Stimulated activated CD4-positive, alpha-beta T cell treated with anti-CD3 and anti-CD28 coated beads, Interleukin-4, amount 100 ng/mL, for 4 hours (primary cell): ENCODE results near the gene TSC22D4.
"Not testable (repeated sequence)": the region's sequence is repeated elsewhere in the genome, so short reads cannot be mapped to it uniquely, and the experiment has no call there.

Source experiments
- DNase-seq, 2 experiments: peaks; one replicate each; pipeline ENCODE4 v3.0.0-alpha.2; 2020

TSC22D4 gene

DNA sequence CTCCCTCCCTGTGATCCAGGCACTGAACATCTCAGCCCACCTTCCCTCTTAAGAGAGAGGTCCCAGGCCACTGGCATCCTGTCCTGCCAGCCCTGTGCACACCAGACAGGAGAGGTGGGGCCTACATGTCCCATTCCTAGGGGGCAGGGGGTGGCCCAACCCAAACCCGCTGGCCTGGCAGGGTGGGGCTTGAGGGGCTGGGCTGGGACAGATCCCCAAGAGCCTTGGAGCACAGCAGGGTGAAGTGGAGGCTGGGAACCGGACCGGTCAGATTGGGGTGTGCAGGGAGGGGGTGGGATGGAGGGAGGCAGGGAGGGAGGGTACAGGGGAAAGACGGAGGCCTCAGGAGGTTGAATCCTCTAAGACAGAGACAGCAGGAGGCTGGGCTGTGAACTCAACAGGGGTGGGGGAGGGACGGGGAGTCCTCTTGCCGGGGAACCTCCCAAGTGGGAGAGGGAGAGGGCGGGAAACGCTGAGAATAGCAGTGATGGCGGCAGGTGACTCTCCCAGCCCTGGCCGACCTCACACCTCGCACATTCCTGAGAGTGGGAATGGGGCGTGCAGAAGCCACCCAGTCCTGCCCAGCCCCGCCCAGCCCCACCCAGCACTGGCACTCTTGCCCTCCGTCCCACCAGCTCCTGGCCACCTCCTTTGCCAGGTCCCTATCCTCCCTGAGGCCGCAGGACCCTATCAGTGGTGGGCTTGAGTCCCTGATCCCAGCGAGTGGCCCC lies 6.7 kb downstream of the TSC22D4 start:
- DNase-seq = no peak

DNA sequence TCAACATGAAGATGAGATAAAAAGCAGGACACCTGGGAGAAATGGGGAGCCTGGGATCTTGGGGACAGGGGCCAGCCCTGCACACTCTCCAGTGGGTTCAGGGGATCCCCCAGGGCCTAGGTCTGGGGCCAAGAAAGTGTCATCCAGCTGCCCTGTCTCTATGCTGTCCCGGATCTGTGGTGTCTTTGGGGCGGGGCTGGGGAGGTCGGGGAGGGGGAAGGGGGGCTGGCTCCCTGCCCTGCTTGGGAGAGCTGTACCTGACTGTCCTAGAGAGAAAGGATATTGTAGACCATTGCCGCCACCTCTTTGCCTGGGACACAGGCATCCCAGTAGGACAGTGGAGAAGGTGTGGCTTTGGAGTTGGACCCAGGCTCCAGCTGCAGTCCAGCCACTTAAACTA lies 8.0 kb downstream of the TSC22D4 start:
- no peak for DNase-seq

DNA sequence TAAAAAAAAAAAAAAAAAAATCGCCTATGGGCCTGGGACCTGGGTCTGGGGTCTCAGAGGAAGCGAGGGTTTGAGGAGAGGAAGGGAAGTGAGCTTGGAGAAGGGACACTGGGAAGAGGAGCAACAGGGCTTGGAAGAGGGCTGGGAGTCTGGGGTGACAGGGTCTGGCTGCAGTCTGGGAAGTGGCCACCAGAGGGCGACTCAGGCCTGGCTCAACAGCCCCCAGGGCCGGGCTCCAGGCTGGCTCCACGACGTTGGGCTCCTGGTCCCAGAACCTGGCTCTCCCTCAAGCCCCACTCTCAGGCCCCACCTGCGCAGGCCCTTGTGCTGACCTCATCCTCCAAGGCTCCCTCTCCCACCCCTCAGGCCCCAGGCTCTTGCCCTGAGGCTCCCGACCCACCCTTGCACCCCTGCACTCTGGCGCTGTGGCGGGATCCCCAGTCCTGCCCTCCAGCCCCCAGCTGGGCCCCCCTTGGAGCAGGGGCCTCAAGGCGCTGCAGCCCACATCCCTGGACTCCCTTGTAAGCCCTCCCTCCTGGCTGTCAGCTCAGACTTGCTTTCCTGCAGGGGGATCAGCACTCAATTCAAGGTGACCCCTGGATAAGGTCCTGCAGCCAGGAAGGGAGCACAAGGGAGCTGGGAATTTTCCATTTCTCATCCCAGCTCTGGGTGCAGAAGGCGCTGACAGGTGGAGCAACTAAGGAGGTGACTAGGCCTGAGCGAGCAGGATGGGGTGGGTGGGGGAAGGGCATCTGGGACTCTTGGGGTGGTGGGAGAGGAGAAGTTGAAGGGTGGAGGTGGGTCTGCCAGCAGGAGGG lies 9.6 kb downstream of the TSC22D4 start:
- DNase-seq = peak; percentile 70 to 87

DNA sequence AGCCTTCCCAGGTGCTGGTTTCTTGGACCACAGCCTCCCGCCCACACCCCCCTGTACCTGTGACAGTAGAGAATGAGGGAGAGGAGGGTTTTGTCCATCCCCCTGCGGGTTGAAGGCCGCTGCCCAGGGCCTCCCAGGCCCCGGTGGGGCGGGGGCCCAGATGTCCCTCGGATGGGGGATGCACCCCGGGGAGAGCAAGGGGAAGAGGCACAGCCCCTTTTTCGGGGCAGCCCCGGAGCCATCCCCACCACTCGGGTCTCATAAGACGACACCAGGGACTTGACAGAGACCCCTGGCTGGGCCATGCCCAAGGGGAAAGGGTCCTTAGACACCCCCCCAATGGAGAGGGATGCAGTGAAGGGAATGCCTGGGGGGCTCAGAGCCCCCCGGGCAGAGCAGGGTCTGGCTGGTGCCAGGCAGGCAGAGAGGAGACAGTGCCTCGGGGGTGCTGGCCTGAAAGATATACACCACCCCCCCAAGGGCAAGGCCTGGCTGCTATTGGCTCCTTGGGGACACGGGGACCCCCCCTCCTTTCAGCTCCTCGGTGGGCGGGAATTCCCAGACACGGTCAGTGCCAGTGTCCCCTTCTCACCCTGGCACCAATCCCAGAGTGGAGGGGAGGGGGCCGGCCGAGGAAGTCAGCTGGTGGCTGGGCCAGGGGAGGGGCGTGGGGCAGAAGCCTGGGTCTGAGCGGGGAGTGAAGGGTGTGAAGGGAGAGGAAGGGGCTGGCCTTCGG lies 11.2 kb downstream of the TSC22D4 start:
- DNase-seq = no peak

DNA sequence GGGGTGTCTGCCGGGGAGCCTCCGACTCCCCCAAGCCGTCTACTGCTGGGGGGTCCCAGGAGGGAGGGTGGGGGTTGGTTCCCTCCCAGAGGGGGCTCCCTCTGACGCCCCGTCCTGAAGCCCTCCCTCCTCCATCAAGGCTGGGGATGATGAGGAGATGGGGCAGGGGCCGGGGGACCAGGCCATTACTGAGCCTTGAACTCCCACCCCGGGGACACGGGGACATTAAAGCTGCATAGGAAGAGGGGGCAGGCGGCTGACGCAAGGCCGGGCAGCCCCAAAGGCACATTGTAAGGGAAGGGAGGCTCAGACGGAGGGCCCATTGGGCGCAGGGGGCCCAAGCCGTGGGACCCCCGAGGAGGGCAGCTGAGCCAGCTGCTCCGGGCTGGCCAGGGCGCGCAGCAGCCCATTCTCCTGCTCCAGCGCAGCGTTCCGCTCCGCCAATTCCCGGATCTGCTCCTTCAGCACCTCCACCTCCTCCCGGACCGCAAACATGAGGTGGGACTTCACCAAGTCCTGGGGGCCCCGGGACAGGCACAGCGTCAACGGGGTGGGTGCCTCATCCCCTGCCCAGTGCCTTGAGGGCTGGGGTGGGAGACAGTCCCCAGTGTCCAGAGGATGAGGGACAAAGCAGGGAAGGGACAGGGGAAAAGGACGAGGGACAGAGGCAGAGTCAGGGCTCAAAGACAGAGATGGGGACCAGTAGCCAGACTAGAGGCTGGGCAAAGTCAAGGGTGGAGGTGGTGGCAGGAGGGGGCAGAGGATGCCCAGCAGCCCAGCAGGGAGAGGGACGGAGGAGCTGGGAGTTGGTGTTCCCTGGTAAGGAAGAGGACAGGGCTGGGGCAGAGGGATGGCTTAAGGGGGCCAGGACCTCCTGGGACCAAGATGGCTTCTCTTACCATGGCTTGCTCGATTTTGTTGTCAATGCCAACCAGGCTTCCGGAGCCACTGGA lies 12.1 kb downstream of the TSC22D4 start:
- no peak for DNase-seq

DNA sequence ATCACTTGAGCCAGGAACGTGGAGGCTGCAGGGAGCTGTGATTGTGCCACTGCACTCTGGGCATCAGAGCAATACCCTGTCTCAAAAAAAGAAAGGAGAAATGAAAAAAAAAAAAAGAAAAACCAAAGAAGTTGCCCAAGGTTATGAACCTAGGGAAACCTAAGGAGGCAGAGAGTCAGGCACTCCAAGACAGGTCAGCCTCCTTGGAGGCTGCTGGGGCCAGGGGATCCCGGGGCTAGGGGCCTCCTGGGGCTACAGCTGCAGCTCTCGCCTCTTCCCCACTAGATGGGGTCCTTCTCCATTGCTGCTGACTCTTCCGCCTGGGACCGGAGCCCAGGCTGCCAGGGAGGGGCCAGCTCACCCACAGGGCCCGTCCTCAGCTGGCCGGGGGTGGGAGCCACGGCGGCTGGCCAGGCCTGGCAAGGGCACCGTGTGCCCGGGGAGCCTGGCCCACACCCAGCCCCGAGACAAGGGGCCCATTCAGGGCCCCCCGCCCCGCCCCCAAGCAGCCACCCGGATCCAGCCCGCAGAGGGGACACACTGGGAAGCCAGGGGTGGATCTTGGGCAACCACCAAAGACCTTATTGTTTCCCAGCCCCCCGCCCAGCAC lies 13.2 kb downstream of the TSC22D4 start:
- no peak for DNase-seq

DNA sequence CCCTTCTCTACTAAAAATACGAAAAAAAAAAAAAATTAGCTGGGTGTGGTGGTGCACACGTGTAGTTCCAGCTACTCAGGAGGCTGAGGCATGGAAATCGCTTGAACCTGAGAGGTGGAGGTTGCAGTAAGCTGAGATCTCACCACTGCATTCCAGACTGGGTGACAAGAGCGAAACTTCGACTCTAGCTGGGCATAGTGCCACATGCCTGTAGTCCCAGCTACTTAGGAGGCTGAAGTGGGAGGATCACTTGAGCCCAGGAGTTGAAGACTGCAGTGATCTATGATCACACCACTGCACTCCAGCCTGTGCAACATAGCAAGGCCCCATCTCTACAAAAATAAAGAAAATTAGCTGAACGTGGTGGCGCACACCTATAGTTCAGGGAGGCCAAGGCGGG lies 13.7 kb downstream of the TSC22D4 start:
- DNase-seq = no peak

DNA sequence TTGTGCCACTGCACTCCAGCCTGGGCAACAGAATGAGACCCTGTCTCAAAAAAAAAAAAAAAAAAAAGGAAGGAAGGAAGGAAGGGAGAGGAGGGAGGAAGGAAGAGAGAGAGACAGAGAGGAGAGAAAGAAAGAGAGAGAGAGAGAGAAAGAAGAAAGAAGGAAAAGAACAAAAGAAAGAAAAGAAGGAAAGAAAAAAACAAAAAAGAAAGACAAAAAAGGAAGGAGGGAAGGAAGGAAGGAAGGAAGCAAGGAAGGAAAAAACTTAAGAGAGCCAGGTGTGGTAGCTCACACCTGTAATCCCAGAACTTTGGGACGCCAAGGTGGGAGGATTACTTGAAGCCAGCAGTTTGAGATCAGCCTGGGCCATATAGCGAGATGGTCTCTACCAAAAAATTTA lies 14.2 kb downstream of the TSC22D4 start:
- DNase-seq = no peak

DNA sequence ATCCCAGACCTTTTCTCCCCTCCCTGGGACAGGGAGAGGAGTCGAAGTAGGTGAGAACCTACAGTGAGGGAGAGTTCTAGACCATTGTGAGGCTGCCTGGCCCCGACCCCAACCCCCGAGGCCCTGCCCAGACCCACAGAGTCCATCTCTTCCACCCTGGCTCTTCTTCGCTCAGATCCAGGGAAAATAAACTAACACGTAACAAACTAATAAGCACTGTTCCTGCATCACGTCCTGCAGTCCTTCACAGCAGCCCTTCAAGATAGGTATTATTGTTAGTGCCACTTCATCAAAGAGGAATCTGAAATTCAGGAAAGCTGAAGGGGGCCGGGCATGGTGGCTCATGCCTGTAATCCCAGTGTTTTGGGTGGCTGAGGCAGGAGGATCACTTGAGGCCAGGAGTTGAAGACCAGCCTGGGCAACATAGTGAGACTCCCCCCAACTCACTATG lies 14.8 kb downstream of the TSC22D4 start, which contains the start of gene SPACDR:
Gene SPACDR (minus strand): TSS at position 51 of the 451 bp plus-strand sequence. CDS start 235 bp downstream, outside the sequence.
- DNase-seq = no peak

DNA sequence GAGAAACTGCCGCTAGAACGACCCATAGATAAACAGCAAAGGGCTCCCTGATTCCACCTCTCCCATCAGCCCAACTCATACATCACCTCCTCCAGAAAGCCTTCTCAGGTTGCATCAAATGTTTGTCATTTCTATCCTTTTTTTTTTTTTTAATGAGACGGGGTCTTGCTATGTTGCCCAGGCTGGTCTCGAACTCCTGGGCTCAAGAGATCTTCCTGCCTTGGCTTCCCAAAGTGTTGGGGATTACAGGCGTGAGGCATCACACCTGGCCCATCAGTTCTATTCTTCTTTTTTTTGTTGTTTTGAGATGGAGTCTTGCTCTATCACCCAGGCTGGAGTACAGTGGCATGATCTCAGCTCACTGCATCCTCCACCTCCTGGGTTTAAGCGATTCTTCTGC lies 22.0 kb downstream of the TSC22D4 start:
- DNase-seq = no peak

DNA sequence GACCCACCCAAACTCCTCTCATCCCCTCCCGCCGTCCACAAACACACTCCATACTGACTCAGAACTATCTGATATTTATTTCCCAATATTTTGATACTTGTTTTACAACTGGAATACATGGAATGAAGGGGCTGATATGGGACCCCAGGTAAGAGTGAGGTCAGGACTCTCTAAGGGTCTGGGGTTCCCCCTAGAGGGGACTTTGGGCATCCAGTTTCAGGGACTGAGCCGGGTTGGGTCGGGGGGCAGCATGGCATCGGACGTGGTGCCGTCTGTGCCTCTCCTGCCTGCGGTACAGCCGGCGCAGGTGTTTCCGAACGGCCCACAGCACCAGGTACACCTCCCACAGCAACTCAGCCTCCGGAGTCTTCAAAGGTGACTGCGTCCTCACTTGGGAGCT lies 22.5 kb downstream of the TSC22D4 start:
- no peak for DNase-seq

DNA sequence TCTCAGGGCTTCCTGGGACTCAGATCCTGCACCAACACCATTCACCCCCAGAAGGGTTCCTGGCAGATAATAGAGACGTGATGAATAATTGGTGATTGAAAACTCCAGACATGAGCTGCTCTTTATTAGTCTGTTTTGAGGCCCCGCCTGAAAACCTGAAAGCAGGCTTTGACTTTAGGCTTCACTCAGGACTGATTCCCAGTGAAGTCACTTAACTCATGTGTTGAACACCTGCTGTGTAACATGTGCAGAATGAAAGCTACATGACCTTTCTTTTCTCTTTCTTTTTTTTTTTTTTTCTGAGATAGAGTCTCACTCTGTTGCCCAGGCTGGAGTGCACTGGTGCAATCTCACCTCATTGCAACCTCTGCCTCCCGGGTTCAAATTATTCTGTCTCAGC lies 23.8 kb downstream of the TSC22D4 start:
- DNase-seq = no peak

DNA sequence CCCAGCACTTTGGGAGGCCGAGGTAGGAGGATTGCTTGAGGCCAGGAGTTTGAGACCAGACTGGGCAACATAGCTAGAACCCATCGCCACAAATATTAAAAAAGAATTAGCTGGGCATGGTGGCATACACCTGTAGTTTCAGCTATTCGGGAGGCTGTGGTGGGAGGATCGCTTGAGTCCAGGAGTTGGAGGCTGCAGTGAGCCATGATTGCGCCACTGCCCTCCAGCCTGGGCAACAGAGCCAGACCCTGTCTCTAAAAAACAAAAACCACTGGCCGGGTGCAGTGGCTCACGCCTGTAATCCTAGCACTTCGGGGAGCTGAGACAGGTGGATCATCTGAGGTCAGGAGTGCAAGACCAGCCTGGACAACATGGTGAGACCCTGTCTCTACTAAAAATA lies 25.2 kb downstream of the TSC22D4 start:
- not testable (repeated sequence) for DNase-seq

DNA sequence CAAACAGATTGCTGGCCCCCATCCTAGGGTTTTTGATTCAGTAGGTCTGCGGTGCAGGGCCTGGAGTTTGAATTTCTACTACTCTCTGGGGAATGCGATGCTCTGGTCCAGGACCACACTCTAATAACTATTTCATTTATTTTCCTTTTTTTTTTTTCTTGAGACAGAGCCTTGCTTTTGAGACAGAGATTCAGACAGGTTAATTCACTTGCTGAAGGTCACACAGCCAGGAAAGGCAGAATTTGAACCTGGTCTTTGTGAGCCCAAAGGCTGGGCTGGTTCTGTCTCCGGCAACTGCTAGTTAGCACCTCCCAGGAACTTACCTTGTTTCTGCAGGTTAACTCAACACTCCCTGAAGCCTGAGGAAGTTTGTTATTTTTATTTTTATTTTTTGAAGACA lies 26.5 kb downstream of the TSC22D4 start:
- DNase-seq = no peak

DNA sequence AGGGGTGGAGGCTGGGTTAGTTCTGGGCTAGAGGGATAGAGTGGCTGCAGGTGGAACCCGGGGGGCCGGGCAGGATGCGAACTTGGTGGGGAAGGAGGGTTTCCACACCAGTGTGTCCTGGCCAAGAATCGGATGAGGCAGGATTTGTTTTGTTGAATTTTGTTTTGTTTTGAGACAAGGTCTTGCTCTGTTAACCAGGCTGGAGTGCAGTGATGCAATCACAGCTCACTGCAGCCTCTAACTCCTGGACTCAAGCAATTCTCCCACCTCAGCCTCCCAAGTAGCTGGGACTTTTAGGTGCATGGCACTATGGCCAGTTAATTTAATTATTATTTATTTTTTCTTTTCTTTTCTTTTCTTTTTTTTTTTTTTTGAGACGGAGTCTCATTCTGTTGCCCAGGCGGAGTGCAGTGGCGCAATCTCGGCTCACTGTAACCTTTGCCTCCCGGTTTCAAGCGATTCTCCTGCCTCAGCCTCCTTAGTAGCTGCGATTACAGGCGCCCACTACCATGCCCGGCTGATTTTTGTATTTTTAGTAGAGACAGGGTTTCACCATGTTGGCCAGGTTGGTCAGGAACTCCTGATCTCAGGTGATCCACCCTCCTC lies 29.7 kb downstream of the TSC22D4 start:
- DNase-seq = no peak

DNA sequence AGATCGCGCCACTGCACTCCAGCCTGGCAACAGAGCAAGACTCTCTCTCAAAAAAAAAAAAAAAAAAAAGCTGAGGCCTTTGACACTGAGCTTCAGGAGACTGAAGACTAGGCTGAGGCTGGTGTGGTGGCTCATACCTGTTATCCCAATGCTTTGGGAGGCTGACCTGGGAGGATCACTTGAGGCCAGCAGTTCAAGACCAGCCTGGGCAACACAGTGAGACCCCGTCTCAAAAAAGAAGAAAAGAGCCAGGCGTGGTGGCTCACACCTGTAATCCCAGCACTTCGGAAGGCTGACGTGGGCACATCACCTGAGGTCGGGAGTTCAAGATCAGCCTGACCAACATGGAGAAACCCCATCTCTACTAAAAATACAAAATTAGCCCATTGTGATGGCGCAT lies 31.7 kb downstream of the TSC22D4 start:
- DNase-seq = not testable (repeated sequence)

DNA sequence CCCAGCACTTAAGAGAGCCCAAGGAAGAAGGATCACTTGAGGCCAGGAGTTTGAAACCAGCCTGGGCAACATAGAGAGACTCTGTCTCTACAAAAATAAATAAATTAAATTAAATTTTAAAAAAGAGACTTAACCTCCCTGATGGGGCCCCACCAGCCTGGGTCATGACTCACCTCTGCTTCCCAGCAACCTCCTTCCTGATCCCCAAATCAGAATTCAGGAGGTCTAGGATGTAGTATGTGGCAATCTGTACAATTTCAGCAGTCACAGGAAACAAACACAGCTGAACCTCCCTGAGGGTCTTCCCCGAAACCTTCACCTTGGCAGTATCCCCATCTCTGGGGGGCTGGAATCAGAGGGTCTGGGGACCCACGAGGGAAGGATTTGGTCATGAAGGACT lies 33.0 kb downstream of the TSC22D4 start:
- no peak for DNase-seq

DNA sequence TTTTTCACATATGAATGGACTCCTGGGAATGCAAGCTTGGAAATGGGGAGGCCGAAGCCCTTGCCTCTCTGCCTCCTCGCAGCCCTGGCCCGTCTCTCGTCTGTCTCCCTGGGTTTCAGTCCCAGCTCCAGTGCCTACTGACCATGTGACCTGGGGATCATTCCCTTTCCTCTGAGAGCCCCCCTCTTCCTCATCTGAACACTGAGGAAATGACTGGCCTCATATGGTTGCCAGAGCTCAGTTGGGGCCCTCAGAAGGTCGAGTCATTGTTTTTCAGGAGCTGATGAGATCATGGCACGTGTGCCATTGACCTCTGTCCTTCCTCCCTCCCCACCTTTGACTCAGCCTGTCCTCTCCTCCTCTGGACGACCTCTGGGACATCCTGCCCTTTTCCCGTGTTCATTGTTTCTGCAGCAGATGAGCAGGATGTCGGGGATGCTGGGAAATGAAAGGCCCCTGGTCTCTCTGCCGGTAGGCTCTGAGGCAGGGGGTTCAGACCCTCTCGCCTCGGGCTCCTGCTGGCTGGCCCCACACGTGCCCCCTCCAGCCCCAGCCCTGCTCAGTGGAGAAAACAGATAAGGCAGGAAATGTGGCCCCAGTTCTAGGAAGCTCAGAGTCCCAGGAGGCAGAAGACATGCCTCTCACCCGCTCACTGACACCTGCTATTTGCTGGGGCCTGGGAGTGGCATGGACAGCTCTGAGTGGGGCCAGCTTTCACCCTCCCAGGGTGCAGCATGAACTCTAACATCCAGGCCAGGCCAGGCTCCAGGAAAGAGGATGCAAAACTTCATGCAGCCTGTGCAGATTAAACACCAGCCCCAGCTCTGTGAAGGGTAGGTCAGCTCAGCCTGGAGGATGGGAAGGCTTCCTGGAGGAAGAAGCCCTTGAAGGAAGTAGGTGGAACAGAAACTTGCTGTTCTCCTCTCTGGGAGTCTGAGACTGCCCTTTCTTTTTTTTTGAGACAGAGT lies 34.4 kb downstream of the TSC22D4 start:
- no peak for DNase-seq

DNA sequence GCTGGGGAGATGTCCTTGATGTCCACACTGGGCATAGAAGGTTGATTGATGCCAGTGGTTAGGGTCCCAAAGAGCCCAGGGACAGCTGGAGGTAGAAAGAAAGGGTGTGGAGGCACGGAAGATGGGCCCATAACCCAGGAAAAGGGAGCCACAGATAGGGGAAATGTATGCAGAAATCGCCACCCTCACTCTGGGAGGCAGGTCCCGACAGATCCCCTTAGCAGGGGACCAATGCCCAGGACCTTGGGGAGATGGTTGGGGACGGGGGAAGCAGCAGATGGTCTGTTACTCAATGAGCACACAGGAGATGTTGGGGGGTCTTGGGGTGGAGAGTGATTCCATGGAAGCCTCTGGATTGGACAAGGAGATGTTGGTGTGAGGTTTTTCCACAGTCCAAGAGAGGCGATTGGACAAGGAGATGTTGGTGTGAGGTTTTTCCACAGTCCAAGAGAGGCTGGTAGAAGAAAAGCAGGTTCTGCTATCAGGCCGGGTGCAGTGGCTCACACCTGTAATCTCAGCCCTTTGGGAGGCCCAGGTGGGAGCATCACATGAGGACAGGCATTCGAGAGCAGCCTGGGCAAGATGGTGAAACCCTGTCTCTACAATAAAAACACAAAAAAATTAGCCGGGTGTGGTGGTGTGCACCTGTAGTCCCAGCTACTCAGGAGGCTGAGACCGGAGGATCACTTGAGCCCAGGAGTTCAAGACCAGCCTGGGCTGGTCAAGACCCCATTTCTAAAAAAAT lies 35.7 kb downstream of the TSC22D4 start:
- DNase-seq = no peak
